ENCODE data around the gene CAMTA1. TPM values are rescaled to one million over a fixed set of nuclear protein-coding genes. Genes with fewer than 3 reads are reported as not detected.

Gene CAMTA1
- total and polyA plus RNA-seq, 9 of the 15 experiments (the other 6 are each of a cell fraction or from before 2014, with no cell fraction given) = 43.9 to 161 (median 65.9) TPM

DNA sequence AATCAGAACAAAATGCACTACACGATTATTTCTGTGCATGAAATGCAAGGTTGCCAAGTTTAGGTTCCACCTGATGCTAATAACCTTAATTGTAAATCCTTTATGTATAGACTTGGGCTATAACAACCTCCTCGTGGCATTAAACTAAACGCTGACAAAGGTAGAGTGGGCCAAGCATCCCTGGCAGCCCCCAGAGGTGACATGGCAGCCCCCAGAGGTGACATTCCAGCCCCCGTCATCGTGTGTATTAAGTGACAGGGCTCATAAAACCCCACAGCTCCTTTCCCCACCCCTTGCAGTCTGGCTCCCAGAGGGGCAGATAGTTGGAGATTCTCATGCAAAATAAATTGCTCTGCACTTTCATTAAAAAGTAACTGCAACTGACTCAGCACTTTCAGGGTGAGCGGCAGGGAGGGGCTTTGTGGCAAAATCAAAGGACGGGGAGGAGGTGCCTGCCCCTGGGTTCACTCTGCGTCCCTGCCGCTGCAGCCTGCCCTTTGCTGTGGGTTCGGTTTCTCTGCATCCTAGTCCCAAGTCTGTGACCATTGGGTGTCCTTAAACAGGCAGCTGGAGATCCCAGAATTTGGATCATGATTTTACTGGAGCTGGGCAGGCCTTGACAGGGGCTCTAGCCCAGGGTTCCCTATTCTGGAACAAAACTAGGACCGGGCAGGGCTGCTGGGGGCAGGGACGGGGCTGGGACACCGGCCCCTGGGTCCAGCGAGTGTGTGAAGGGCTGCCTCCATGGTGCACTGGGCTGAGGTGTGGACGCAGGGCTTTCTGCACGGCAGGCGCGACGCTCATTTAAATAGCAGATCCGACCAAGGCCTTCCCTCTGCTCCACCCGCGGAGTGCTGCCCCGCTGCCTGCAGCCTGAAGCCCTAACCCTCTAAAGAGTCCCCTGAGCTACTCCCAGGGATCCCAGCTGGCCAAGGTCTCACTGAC lies 751.0 kb downstream of the CAMTA1 start:
- ChIA-PET POLR2A (no interaction called here), CTCF (ENCODE audit: low intra/inter-chr PET ratio) (no interaction called here)
- Histone ChIP-seq H3K27me3 (ENCODE audit: control insufficient read depth in 2 of 2, insufficient read depth in 2 of 2, low read length in 2 of 2) (peaks cover 41 to 67% of the 10 kb centered on the region in 2 experiments), H3K79me2 (ENCODE audit: control insufficient read depth, insufficient read depth, low read length) (no peaks in the 10 kb centered on the region), H3K9ac (ENCODE audit: insufficient read depth in 1 of 2, low read depth in 2 of 2, low read length in 2 of 2) (no peak overlapping the region; a peak in 1 of 4 replicates), H3K4me3 (no peak overlapping the region), H3K4me2 (ENCODE audit: insufficient read depth, low read length) (no peak overlapping the region), H3K36me3 (ENCODE audit: control insufficient read depth, insufficient read depth, low read length) (no peaks in the 10 kb centered on the region), H3K9me1 (ENCODE audit: control insufficient read depth, insufficient read depth, low read length) (peaks cover 3% of the 10 kb centered on the region), H3K9me3 (replicated peaks; ENCODE audit: control insufficient read depth, insufficient read depth, low read depth, low read length) (no peaks in the 10 kb centered on the region), H2AFZ (ENCODE audit: low read depth, low read length) (no peak overlapping the region), H4K20me1 (replicated peaks; ENCODE audit: control insufficient read depth, insufficient read depth, low read length) (no peaks in the 10 kb centered on the region; the same call in 1 of the 2 replicates), H3K4me1 (replicated peaks in 1 of 2; ENCODE audit: control insufficient read depth in 2 of 2, insufficient read depth in 2 of 2, low read length in 2 of 2) (peaks cover 0 to 12% of the 10 kb centered on the region in 2 experiments; a peak in 2 of 5 replicates), H3K27ac (ENCODE audit: extremely low read depth, low read depth, low read length) (no peak overlapping the region)
- intact Hi-C loops (cut with micrococcal nuclease) = no loop called here
- WGBS (ENCODE audit: insufficient coverage, low coverage, missing lambda C conversion rate) = under 1% methylated on average over 23 of the region's 23 CpGs
- in situ Hi-C loops (cut with MboI) = no loop called here
- no TSS peak for BruUV-seq (replicated peaks)
- TF ChIP-seq ZNF316 (IDR thresholded peaks at IDR 0.05) = peak; percentile 93
- TF ChIP-seq MAFG (tag; conservative IDR thresholded peaks at IDR 0.05) = peak; percentile 84
- peak; percentile 66 for TF ChIP-seq MAFK (IDR thresholded peaks at IDR 0.05; ENCODE audit: low read length)
- TF ChIP-seq NBN (IDR thresholded peaks at IDR 0.05; ENCODE audit: low read depth) = no peak
- peak; percentile 56 for TF ChIP-seq NFE2 (IDR thresholded peaks at IDR 0.05; ENCODE audit: low read depth)
- TF ChIP-seq MAFF (IDR thresholded peaks at IDR 0.05; ENCODE audit: low read length) = peak; percentile 72
- no peak for TF ChIP-seq OTX1 (CRISPR knock-in tag; IDR thresholded peaks at IDR 0.05)
- peak; percentile 88 for TF ChIP-seq C11orf30 (IDR thresholded peaks at IDR 0.05; ENCODE audit: low read depth)
- FAIRE-seq = no peak
- ATAC-seq = no peak
- no peak for DNase-seq (ENCODE audit: extremely low read depth in 1 of 4, low spot score in 3 of 4)
